Liver (tissue), 9 donors: Measurements from ENCODE around the gene RSRC1. TPM values are rescaled to one million over a fixed set of nuclear protein-coding genes. Genes with fewer than 3 reads are reported as not detected.

Experiments
- DNase-seq: peaks from one replicate; pipeline ENCODE4 v3.0.0-alpha.2; 2017; ENCODE audit warnings: low spot score
- H3K27ac ChIP-seq, 2 donors: one replicate each; pipeline ENCODE4 v1.7.0; 2013; ENCODE audit warnings: inconsistent platforms in 2 of 2, low read length in 2 of 2, control low read depth in 1 of 2, low read depth in 1 of 2, mild to moderate bottlenecking in 1 of 2
- H3K27me3 ChIP-seq, 4 donors: one replicate each; pipeline versions ENCODE4 v1.6.1 to v1.7.0; 2013; ENCODE audit warnings: low read length in 3 of 4, inconsistent platforms in 1 of 4, mild to moderate bottlenecking in 1 of 4, moderate library complexity in 1 of 4; ENCODE audit not compliant: control insufficient read depth in 4 of 4, insufficient read depth in 4 of 4
- H3K36me3 ChIP-seq, 4 donors: one replicate each; pipeline versions ENCODE4 v1.6.1 to v1.7.0; 2013; ENCODE audit warnings: low read length in 3 of 4, mild to moderate bottlenecking in 3 of 4, low read depth in 1 of 4, moderate library complexity in 1 of 4; ENCODE audit not compliant: control insufficient read depth in 4 of 4, insufficient read depth in 3 of 4
- H3K4me1 ChIP-seq, 4 donors: one replicate each; pipeline versions ENCODE4 v1.6.1 to v1.7.0; 2013; ENCODE audit warnings: low read length in 3 of 4, mild to moderate bottlenecking in 3 of 4, moderate library complexity in 1 of 4; ENCODE audit not compliant: control insufficient read depth in 4 of 4, insufficient read depth in 4 of 4
- H3K4me3 ChIP-seq, 3 donors: one replicate each; pipeline versions ENCODE4 v1.6.1 to v1.7.0; 2013; ENCODE audit warnings: low read length in 3 of 3, control low read depth in 1 of 3, low read depth in 1 of 3, mild to moderate bottlenecking in 1 of 3
- H3K9ac ChIP-seq, 2 donors: one replicate each; pipeline ENCODE4 v1.7.0; 2013; ENCODE audit warnings: low read length in 2 of 2, mild to moderate bottlenecking in 2 of 2, moderate library complexity in 2 of 2, control low read depth in 1 of 2, low read depth in 1 of 2
- H3K9me3 ChIP-seq, 4 donors: one replicate each; pipeline versions ENCODE4 v1.6.1 to v1.7.0; 2013; ENCODE audit warnings: low read length in 3 of 4; ENCODE audit not compliant: control insufficient read depth in 4 of 4
- ATF3 ChIP-seq: IDR thresholded peaks from 2 replicates; pipeline ENCODE4 v1.6.1; 2016; ENCODE audit warnings: antibody characterized with exemption
- CTCF ChIP-seq: fragments of 150-350 bp; IDR thresholded peaks from 2 replicates; pipeline ENCODE4 v1.5.1; 2017; ENCODE audit warnings: improper control_type of control experiment, low read depth, low read length; ENCODE audit not compliant: missing input control
- EGR1 ChIP-seq, 2 donors: IDR thresholded peaks; 2 replicates each; pipeline ENCODE4 v1.6.1; 2016 to 2018; ENCODE audit warnings: antibody characterized with exemption in 2 of 2, low read depth in 2 of 2
- FOXA1 ChIP-seq: IDR thresholded peaks from 2 replicates; pipeline ENCODE4 v1.6.1; 2016; ENCODE audit warnings: antibody characterized with exemption
- FOXA2 ChIP-seq: IDR thresholded peaks from 2 replicates; pipeline ENCODE4 v1.6.1; 2016; ENCODE audit warnings: antibody characterized with exemption
- GABPA ChIP-seq, 2 donors: IDR thresholded peaks in 1 of 2; conservative IDR thresholded peaks in 1 of 2; 2 replicates each; pipeline ENCODE4 v1.6.1; 2016; ENCODE audit warnings: antibody characterized with exemption in 2 of 2, mild to moderate bottlenecking in 1 of 2, moderate library complexity in 1 of 2
- HNF4A ChIP-seq, 2 donors: conservative IDR thresholded peaks; 2 replicates each; pipeline ENCODE4 v1.6.1; 2016; ENCODE audit warnings: antibody characterized with exemption in 2 of 2, mild to moderate bottlenecking in 2 of 2
- HNF4G ChIP-seq: IDR thresholded peaks from 2 replicates; pipeline ENCODE4 v1.6.1; 2016; ENCODE audit warnings: antibody characterized with exemption
- JUND ChIP-seq, 2 donors: IDR thresholded peaks; 2 replicates each; pipeline ENCODE4 v1.6.1; 2016; ENCODE audit warnings: antibody characterized with exemption in 2 of 2
- MAX ChIP-seq: IDR thresholded peaks from 2 replicates; pipeline ENCODE4 v1.6.1; 2016; ENCODE audit warnings: antibody characterized with exemption
- NR2F2 ChIP-seq: IDR thresholded peaks from 2 replicates; pipeline ENCODE4 v1.6.1; 2016; ENCODE audit warnings: antibody characterized with exemption
- RAD21 ChIP-seq, 2 donors: IDR thresholded peaks; 2 replicates each; pipeline ENCODE4 v1.6.1; 2016; ENCODE audit warnings: antibody characterized with exemption in 2 of 2, mild to moderate bottlenecking in 2 of 2
- REST ChIP-seq: IDR thresholded peaks from 2 replicates; pipeline ENCODE4 v1.6.1; 2016; ENCODE audit warnings: antibody characterized with exemption, mild to moderate bottlenecking
- RXRA ChIP-seq, 2 donors: IDR thresholded peaks; 2 replicates each; pipeline ENCODE4 v1.6.1; 2017 to 2018; ENCODE audit warnings: antibody characterized with exemption in 2 of 2, mild to moderate bottlenecking in 1 of 2
- TAF1 ChIP-seq: conservative IDR thresholded peaks from 2 replicates; pipeline ENCODE4 v1.6.1; 2016; ENCODE audit warnings: antibody characterized with exemption, mild to moderate bottlenecking
- ZBTB33 ChIP-seq: IDR thresholded peaks from 2 replicates; pipeline ENCODE4 v1.6.1; 2016; ENCODE audit warnings: antibody characterized with exemption
- WGBS: extraction: QIAGEN DNeasy Blood & Tissue Kit; methylation state at CpG from one replicate; pipeline ENCODE4 v1.1.7; 2013; 5-methylcytosine and 5-hydroxymethylcytosine counted together
- polyA plus RNA-seq, 2 donors: library from polyadenylated mRNA; stranded (reverse) in 1 of 2; unstranded in 1 of 2; fragments of 200-250 nt in 1 of 2; fragments of >200 nt in 1 of 2; fragmentation: Nextera tagmentation in 1 of 2; extraction: Ambion mirVana in 1 of 2; gene quantifications; one replicate each; pipeline versions ENCODE4 v1.2.1 to v1.2.3, GENCODE V29; 2013 to 2015
- total RNA-seq, 2 donors: library from RNA; depleted of rRNA; stranded (reverse); fragments of >200 nt; gene quantifications; one replicate each; pipeline ENCODE4 v1.2.3, GENCODE V29; 2014
- donor health status: healthy.
- donor health status: healthy.
- donor health status: healthy.
- donor health status: healthy.
- donor health status: healthy.

RSRC1 gene
- total and polyA plus RNA-seq, 4 donors, result 7.2 to 30.3 (median 20.7) TPM

- Histone ChIP-seq H3K9me3 (no peaks in the 10 kb centered on the region), H3K27ac (no peak overlapping the region), H3K4me1 (no peaks in the 10 kb centered on the region), H3K4me3 (no peak overlapping the region), H3K27me3 (no peaks in the 10 kb centered on the region), H3K36me3 (no peaks in the 10 kb centered on the region), H3K9ac (no peak overlapping the region)
- no peak for TF ChIP-seq REST
- no peak for TF ChIP-seq EGR1 (IDR thresholded peaks at IDR 0.05; ENCODE audit: low read depth in 2 of 2)
- TF ChIP-seq MAX, result no peak
- no peak for TF ChIP-seq RAD21 (IDR thresholded peaks at IDR 0.05)
- TF ChIP-seq ATF3, result no peak
- no peak for TF ChIP-seq CTCF
- TF ChIP-seq NR2F2, result no peak
- TF ChIP-seq GABPA (IDR thresholded peaks at IDR 0.05 in 1 of 2, conservative IDR thresholded peaks at IDR 0.05 in 1 of 2), result no peak
- TF ChIP-seq HNF4A (conservative IDR thresholded peaks at IDR 0.05), result no peak
- TF ChIP-seq FOXA1, result no peak
- no peak for DNase-seq
- 86% methylated on average over 4 of the region's 4 CpGs for WGBS
Observed at GRCh38 chr3:158352551-158352950, 242.7 kb downstream of the RSRC1 start.

GRCh38 chr3:158354713-158355112, 244.8 kb downstream of the RSRC1 start:
- no peak for DNase-seq
- no peaks in the 10 kb centered on the region for H3K9me3 ChIP-seq
- no peak for TF ChIP-seq CTCF
- TF ChIP-seq HNF4G, result no peak
- TF ChIP-seq GABPA (IDR thresholded peaks at IDR 0.05 in 1 of 2, conservative IDR thresholded peaks at IDR 0.05 in 1 of 2), result no peak
- TF ChIP-seq TAF1, result no peak
- no peak for TF ChIP-seq FOXA1
- TF ChIP-seq MAX, result no peak
- no peak for TF ChIP-seq JUND (IDR thresholded peaks at IDR 0.05)
- TF ChIP-seq HNF4A (conservative IDR thresholded peaks at IDR 0.05), result no peak
- no peak for TF ChIP-seq FOXA2
- TF ChIP-seq RAD21 (IDR thresholded peaks at IDR 0.05), result no peak
- no peak for TF ChIP-seq REST
- TF ChIP-seq RXRA (IDR thresholded peaks at IDR 0.05), result no peak
- TF ChIP-seq ZBTB33, result no peak
- no peaks in the 10 kb centered on the region for H3K27me3 ChIP-seq
- no peaks in the 10 kb centered on the region for H3K36me3 ChIP-seq
- no peak overlapping the region for H3K4me3 ChIP-seq
- WGBS, result 93% methylated on average over 2 of the region's 2 CpGs
- H3K4me1 ChIP-seq, result no peaks in the 10 kb centered on the region
- H3K9ac ChIP-seq, result no peak overlapping the region
- H3K27ac ChIP-seq, result no peak overlapping the region
